Measurements from ENCODE around the gene ZNF726.
"Not testable (repeated sequence)": the region's sequence is repeated elsewhere in the genome, so short reads cannot be mapped to it uniquely, and the experiment has no call there.

The ZNF726 gene

DNA sequence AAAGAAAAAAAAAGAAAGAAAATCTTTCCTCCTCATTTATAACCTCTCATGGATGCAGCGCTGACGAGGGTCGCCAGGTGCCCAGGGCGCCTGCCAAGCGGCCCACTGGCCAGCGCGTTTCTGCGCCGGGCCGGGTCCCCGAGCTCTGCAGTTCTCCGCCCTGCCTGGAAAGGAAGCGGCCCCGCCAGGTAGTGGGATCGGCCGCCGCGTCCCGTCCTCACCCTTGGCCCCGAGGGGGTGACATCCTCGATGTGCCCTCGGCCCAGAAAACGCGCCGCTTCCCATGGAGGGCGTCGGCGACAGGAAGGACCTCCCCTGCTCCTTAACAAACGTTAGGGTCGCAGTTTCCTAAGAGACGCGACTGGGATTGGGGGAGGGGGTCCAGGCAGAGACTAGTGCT is 56.9 kb downstream of the ZNF726 start:
- H3K4me1 ChIP-seq (ENCODE audit: control insufficient read depth, low read length), result no peaks in the 10 kb centered on the region
- no peaks in the 10 kb centered on the region for H4K20me1 ChIP-seq (ENCODE audit: control insufficient read depth, insufficient read depth, low read depth, low read length)
- H3K79me2 ChIP-seq (ENCODE audit: control insufficient read depth, low read length), result no peaks in the 10 kb centered on the region
- TF ChIP-seq, protein P1, sequence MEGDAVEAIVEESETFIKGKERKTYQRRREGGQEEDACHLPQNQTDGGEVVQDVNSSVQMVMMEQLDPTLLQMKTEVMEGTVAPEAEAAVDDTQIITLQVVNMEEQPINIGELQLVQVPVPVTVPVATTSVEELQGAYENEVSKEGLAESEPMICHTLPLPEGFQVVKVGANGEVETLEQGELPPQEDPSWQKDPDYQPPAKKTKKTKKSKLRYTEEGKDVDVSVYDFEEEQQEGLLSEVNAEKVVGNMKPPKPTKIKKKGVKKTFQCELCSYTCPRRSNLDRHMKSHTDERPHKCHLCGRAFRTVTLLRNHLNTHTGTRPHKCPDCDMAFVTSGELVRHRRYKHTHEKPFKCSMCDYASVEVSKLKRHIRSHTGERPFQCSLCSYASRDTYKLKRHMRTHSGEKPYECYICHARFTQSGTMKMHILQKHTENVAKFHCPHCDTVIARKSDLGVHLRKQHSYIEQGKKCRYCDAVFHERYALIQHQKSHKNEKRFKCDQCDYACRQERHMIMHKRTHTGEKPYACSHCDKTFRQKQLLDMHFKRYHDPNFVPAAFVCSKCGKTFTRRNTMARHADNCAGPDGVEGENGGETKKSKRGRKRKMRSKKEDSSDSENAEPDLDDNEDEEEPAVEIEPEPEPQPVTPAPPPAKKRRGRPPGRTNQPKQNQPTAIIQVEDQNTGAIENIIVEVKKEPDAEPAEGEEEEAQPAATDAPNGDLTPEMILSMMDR (IDR thresholded peaks at IDR 0.05; ENCODE audit: low read depth, low read length, poor library complexity, severe bottlenecking), result no peak
- TF ChIP-seq EZH2phosphoT487 (IDR thresholded peaks at IDR 0.05; ENCODE audit: borderline replicate concordance, low read length), result no peak
- H3K9me3 ChIP-seq (ENCODE audit: control insufficient read depth, insufficient read depth, low read length), result no peaks in the 10 kb centered on the region
- H3K9me2 ChIP-seq (replicated peaks; ENCODE audit: control insufficient read depth, low read length), result no peaks in the 10 kb centered on the region
- H3K27ac ChIP-seq (ENCODE audit: low read depth, low read length), result no peak overlapping the region
- no peak overlapping the region for H3K4me3 ChIP-seq (ENCODE audit: low read length)
- no peaks in the 10 kb centered on the region for H3K27me3 ChIP-seq (ENCODE audit: control insufficient read depth, low read length)
- H3K4me2 ChIP-seq (ENCODE audit: low read length), result no peak overlapping the region
- H3F3A ChIP-seq (ENCODE audit: control insufficient read depth, insufficient read depth), result no peaks in the 10 kb centered on the region
- no peaks in the 10 kb centered on the region for H3K36me3 ChIP-seq (ENCODE audit: control insufficient read depth, low read length)

DNA sequence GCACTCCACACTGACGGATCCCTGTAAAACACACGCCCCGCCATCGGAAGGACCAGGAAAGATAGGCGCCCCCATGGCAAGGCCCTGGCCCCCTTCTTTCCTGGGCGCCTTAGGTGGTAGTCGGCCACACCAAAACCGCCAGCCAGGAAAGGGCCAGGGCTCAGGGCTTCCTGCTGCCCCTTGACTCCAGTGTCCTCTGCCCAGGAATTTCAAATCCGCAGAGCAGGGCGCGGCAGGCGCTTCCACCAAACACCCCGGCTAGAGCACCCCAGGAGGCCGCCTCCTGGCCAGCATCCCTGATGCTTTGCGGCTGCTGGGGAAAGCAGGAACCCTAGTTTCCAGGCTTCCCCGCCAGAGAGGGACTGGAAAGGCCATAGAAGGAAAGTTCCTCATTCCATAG is 57.5 kb downstream of the ZNF726 start:
- Histone ChIP-seq H3K36me3 (ENCODE audit: control insufficient read depth, low read length) (no peaks in the 10 kb centered on the region), H3F3A (ENCODE audit: control insufficient read depth, insufficient read depth) (no peaks in the 10 kb centered on the region), H3K4me1 (ENCODE audit: control insufficient read depth, low read length) (no peaks in the 10 kb centered on the region), H3K79me2 (ENCODE audit: control insufficient read depth, low read length) (no peaks in the 10 kb centered on the region), H4K20me1 (ENCODE audit: control insufficient read depth, insufficient read depth, low read depth, low read length) (no peaks in the 10 kb centered on the region), H3K27ac (ENCODE audit: low read depth, low read length) (no peak overlapping the region), H3K9me2 (replicated peaks; ENCODE audit: control insufficient read depth, low read length) (no peaks in the 10 kb centered on the region), H3K27me3 (ENCODE audit: control insufficient read depth, low read length) (no peaks in the 10 kb centered on the region), H3K4me3 (ENCODE audit: low read length) (no peak overlapping the region), H3K4me2 (ENCODE audit: low read length) (no peak overlapping the region), H3K9me3 (ENCODE audit: control insufficient read depth, insufficient read depth, low read length) (no peaks in the 10 kb centered on the region)
- TF ChIP-seq EZH2phosphoT487 (IDR thresholded peaks at IDR 0.05; ENCODE audit: borderline replicate concordance, low read length), result no peak
- TF ChIP-seq, protein P1 (IDR thresholded peaks at IDR 0.05; ENCODE audit: low read depth, low read length, poor library complexity, severe bottlenecking), result no peak

DNA sequence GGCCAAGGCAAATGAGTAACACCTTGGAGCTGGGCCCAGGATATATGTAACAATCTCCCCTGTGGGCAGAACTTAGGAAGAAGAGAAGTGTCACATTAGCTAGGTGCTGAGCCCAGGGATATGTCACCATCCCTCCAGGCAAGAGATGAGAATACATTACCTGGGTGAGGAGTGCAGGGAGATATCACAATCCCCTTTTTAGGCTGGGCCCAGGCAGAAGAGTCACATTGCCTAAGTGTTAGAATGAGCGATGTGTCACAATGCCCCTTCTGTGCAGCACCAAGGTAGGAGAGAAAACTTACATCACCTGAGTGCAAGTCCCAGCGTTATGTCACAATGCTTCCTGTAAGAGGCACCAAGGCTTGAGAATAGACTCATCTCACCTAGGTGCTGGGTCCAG is 60.3 kb downstream of the ZNF726 start:
- Histone ChIP-seq H3K9me3 (ENCODE audit: control insufficient read depth, insufficient read depth, low read length) (no peaks in the 10 kb centered on the region), H3K9me2 (replicated peaks; ENCODE audit: control insufficient read depth, low read length) (no peaks in the 10 kb centered on the region), H3K4me3 (ENCODE audit: low read length) (no peak overlapping the region), H3K36me3 (ENCODE audit: control insufficient read depth, low read length) (no peaks in the 10 kb centered on the region), H3K4me2 (ENCODE audit: low read length) (no peak overlapping the region), H3K79me2 (ENCODE audit: control insufficient read depth, low read length) (no peaks in the 10 kb centered on the region), H4K20me1 (ENCODE audit: control insufficient read depth, insufficient read depth, low read depth, low read length) (no peaks in the 10 kb centered on the region), H3K27ac (ENCODE audit: low read depth, low read length) (no peak overlapping the region), H3K4me1 (ENCODE audit: control insufficient read depth, low read length) (no peaks in the 10 kb centered on the region), H3F3A (ENCODE audit: control insufficient read depth, insufficient read depth) (no peaks in the 10 kb centered on the region), H3K27me3 (ENCODE audit: control insufficient read depth, low read length) (no peaks in the 10 kb centered on the region)
- TF ChIP-seq EZH2phosphoT487 (IDR thresholded peaks at IDR 0.05; ENCODE audit: borderline replicate concordance, low read length), result no peak
- TF ChIP-seq, protein P1 (IDR thresholded peaks at IDR 0.05; ENCODE audit: low read depth, low read length, poor library complexity, severe bottlenecking), result no peak

DNA sequence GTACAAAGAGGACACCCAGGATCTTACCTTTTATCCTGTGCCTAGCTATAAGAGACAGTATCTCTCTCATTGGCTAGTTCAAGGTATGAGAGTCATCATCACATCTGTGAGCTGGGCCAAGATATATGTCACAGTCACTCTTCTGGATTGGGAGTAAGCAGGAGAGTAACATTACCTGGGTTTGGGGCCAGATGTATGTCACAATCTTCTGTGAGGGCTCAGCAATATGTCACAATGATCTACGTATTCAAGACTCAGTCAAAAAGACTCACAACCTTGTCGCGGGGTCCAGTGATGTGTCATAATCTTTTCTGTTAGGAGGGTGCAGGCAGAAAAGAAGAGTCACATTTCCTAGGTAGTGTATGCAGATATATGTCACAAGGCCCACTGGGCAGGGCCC is 61.9 kb downstream of the ZNF726 start:
- H3K4me1 ChIP-seq (ENCODE audit: control insufficient read depth, low read length); H3K36me3 ChIP-seq (ENCODE audit: control insufficient read depth, low read length); H3K79me2 ChIP-seq (ENCODE audit: control insufficient read depth, low read length); H3F3A ChIP-seq (ENCODE audit: control insufficient read depth, insufficient read depth); H3K27ac ChIP-seq (ENCODE audit: low read depth, low read length); H3K9me2 ChIP-seq (replicated peaks; ENCODE audit: control insufficient read depth, low read length); H3K4me3 ChIP-seq (ENCODE audit: low read length); H4K20me1 ChIP-seq (ENCODE audit: control insufficient read depth, insufficient read depth, low read depth, low read length); H3K9me3 ChIP-seq (ENCODE audit: control insufficient read depth, insufficient read depth, low read length); H3K27me3 ChIP-seq (ENCODE audit: control insufficient read depth, low read length); H3K4me2 ChIP-seq (ENCODE audit: low read length): not testable (repeated sequence)

DNA sequence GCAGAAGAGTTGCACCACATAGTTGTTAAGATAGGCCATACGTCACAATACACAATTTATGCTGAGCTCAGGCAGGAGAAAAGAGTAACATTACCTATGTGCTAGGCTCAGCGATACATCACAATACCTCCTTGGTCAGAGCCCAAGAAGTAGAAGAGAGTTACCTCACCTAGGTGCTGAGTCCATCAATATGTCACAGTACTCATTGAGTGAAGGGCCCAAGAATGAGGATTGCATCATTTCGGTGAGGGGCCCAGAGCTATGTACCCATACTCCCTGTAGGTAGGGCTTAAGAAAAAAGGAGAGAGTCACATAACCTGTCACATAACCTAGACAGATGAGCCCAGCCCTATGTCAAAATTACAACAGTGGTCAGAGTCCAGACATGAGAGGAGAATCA is 62.6 kb downstream of the ZNF726 start:
- not testable (repeated sequence) for H3K4me2 ChIP-seq (ENCODE audit: low read length); H3K79me2 ChIP-seq (ENCODE audit: control insufficient read depth, low read length); H3K9me2 ChIP-seq (replicated peaks; ENCODE audit: control insufficient read depth, low read length); H3K9me3 ChIP-seq (ENCODE audit: control insufficient read depth, insufficient read depth, low read length); H3K27ac ChIP-seq (ENCODE audit: low read depth, low read length); H3F3A ChIP-seq (ENCODE audit: control insufficient read depth, insufficient read depth); H3K36me3 ChIP-seq (ENCODE audit: control insufficient read depth, low read length); H3K4me1 ChIP-seq (ENCODE audit: control insufficient read depth, low read length); H4K20me1 ChIP-seq (ENCODE audit: control insufficient read depth, insufficient read depth, low read depth, low read length); H3K27me3 ChIP-seq (ENCODE audit: control insufficient read depth, low read length); H3K4me3 ChIP-seq (ENCODE audit: low read length)

All from DOHH2 (cell line).